ENCODE results near the gene PDLIM5.

The PDLIM5 gene

GRCh38 chr4:94451695-94452475 lies at the start of gene PDLIM5:
Gene PDLIM5, plus strand, starts transcription at chr4:94451942. Its CDS starts 3,347 bp downstream, at chr4:94455289.
- 0 out of 2 replicates have a peak, but pooled peaks have one; percentile 10 for TF ChIP-seq CTCF (IDR thresholded peaks at IDR 0.05)

- no peak for TF ChIP-seq CTCF (IDR thresholded peaks at IDR 0.05)
These were observed 48.0 kb upstream of the PDLIM5 start for GRCh38 chr4:94403751-94404150.

GRCh38 chr4:94406668-94407437 lies 44.9 kb upstream of the PDLIM5 start:
- TF ChIP-seq CTCF (IDR thresholded peaks at IDR 0.05): peak; percentile 84

GRCh38 chr4:94407846-94408245 lies 43.9 kb upstream of the PDLIM5 start:
- TF ChIP-seq CTCF (IDR thresholded peaks at IDR 0.05): no peak

- TF ChIP-seq CTCF (IDR thresholded peaks at IDR 0.05): no peak
These were observed 43.0 kb upstream of the PDLIM5 start for GRCh38 chr4:94408549-94409374.

GRCh38 chr4:94409375-94409679 lies 42.4 kb upstream of the PDLIM5 start:
- TF ChIP-seq CTCF (IDR thresholded peaks at IDR 0.05): no peak

- no peak for TF ChIP-seq CTCF (IDR thresholded peaks at IDR 0.05)
These were observed 41.8 kb upstream of the PDLIM5 start for GRCh38 chr4:94409962-94410361.
